NCI-H774 (cell line): Measurements from ENCODE around the gene KMT2C.

ENCODE experiments used
- DNase-seq: peaks from one replicate; lab custom pipeline; 2025; lab: John Stamatoyannopoulos, UW

KMT2C gene

DNA sequence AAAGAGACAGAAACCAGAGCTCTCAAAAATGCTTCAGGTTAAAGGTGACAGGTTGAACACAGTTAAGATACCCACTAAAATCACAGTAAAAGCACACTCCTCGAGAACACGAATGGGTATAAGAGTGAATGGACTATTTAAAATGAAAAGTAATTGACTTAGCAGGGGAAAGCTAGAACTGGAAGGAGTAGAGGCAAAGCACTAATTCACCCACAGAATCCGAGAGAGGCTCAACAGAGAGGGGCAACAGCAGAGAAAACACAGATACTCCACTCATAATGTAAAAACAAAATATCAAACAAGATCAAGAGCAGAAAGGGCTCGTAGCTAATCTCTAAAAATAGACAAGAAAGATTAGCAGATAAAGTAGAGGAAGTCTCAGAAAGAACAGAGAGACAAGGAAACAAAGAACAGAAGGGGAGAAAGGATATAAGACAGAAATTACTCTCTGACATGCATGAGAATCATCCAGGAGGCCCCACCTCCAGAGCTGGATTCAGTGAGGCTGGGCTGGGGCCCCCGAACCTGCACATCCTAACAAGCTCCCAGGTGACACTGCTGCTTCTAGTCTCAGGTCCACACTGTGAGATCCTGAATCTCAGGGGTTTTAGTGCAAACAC is 292.7 kb downstream of the KMT2C start:
- DNase-seq, result no peak

DNA sequence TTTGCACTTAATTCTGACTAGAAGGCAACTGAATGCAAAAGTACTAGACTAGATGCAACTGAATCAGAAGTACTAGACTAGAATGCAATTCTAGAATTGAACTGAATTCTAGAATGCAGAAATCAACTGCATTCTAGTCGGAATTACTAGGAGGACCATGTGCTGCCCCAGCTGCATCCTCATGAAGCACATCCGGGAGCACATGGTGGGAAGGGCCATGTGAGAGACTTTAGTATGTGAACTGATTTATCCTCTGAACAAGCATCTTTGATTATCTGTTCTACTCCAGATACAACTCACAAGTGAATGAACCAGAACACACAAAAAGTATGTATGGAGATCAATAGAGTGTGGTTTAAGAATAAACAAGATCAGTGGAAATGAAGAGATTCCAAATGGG is 295.2 kb downstream of the KMT2C start:
- no peak for DNase-seq

DNA sequence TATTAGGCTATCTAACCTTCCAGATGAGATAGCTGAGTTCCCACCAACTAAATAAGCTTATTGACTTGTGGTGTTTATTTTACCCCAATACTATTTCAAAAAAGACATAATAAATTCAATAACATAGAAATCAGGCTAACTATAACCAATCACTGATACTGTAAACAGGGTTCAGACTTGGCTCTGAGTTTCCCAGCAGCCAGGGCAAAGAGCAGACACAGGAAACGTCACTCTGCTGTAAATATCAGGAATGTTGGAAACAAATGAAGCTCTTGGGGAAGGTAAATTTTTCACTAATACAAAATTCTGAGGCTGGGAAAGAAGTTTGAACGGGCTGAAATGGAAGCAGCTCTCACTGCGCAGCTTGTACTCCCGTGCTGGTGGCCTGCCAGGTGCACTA is 295.7 kb downstream of the KMT2C start:
- no peak for DNase-seq

DNA sequence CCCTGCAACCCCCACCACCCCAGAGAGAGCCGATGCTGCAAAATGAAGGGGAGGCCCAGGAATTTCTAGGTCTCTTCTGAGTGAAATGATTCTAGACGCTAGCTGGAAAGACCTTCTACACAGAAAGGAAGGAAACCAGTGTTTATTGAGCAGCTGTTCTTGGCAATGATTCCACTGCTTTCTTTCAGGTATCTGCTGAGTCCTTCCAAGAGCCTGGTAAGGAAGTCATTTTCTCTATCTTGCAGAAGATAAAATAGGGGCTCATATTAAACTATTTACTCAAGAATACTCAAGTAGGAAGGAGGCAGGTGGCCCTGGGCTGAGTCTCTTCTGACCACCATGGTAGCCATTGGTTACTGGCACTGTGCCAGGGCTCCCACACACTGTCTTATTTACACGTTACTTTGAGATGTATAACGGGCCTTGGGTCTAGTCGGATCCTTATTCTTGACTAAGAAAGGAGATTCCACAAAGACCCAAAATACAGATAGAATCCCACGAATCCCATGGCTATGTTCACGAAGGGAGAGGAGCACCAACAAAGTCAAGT is 298.3 kb downstream of the KMT2C start:
- no peak for DNase-seq

DNA sequence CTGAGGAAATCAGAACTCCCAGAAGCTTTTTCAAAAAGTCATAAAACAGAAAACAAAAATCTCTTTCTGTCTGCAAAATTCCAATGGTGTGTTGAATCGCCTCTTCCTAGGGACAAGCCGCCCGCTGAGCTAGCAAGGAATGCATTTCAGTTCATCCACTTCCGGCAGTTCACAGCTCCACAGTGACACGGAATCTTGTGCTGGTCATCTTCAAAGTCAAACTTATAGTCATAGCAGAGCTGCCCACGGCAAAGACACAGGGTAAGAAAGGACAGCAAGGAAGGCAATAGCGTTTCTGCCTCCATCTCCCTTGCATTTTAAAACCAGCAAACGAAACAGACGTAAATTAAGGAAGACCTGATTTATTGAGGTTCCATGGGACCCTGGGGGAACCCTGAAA is 299.1 kb downstream of the KMT2C start:
- DNase-seq, result no peak

DNA sequence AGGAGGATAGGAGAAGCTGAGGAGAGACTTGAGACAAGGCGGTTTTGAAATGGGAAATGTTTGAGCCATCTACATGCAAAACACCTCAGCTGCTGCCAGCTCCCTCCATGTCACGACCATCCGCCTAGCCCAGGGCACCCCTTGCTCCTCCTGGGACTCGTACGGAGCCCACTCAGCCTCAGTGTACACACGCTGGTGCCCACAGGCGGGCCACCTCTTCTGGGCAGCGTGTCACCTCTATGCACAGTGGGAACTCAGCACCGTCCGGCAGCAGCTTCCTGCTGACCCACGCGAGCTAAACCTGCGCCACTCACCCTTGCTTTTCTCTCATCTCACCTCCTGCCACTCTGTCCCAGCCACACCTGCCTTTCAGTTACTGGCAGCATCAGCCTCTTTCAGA is 302.0 kb downstream of the KMT2C start:
- no peak for DNase-seq

DNA sequence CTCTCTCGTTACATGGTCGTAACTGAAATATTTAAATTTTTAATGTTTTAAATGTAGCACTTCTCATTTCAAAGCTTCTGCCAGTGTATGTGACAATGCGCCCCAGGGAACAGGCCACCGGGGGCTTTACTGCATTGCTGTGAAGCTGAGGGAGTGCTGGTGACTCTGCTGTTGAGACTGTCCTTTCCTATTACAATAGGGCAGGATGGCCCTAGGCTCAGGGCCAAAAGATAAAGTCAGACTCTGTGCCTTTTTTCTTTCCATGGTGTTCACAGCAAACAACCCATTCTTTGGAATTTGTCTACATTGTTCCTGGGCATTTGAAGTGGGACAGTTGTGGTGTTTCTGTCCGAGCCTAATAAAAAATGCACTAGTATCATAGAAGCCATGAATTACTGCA is 303.0 kb downstream of the KMT2C start:
- DNase-seq, result no peak

DNA sequence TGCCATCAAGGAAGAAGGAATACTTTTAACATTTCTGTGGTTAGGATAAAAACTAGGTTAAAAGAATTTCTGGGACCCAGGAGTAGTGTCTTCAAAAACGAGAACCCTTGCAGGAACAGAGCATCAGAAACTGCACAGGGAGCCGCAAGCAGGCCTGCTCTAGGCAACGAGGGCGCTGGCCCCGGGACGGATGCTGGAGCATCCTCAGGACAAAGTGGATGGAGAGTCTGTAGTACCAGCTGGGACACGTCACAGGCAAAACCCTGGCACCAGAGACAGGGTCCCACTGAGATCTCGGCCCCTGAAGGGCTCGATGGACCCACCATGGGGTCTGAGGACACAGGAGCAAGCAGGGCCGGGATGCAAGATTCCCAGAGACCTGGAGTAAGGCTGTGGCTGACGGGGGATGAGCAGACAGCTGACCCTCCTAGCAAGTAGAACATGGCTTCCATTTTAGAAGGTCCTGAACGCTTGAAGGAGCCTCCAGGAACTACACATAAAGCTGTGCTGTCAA is 303.8 kb downstream of the KMT2C start:
- no peak for DNase-seq

DNA sequence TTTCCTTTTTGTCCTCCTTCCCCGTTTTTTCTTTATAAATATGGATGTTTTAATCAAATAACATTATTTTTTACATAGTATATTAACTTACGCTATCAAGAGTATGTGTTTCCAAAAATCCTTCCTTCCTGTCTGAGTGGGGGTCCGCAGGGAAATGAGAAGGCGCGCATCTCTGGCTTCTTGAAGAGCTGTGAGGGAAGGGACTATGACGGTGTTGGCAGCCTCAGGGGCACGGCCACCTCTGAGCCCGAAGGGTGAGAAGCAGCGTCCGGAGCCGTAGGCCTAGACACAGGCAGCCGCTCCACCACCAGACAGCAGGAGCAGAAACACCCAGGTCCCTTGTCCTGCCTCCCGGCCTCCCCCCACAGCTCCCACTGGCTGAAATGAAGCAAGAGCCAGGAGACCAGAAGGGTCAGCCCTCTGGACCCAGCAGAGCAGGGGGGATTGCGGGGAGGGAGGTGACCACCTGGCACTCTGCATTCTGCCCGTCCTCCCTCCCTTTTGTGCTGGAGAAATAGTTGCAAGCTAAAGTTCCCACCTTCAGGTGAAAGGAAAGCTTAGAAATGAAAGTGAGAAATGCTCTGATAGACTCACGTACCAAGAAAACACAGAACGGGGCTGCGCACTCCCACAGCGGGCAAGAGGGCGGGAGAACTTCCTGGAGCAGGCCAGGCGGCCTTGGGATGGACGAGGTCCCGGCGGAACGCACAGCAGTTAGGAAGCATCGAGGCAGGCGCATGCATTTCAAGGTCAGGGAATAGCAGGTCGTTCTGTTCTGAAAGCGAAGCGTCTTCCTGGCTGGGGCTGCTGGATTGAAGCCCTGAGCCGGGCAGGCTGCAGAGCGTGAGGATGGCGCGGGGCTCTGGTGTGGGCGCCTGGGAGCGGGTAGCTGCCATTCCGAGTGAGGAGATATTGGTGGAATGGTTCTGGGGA is 304.9 kb downstream of the KMT2C start:
- no peak for DNase-seq

DNA sequence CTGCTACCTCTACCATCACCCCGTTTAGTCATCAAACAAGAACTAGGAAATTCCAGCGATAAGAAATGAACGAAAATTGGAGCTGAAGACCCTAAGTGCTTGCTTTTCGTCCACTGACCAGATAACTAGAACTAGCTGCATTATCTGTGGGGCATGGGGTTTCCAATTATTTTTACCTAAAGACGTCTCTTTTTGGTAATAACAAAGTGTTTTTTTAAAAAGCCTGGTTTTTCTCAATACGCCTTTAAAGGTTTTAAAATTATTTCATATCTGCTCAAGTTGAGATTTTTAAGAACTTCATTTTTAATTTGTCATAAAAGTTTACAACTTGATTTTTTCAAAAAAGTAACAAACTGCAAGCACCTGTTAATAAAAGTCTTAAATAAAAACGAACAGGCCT is 306.1 kb downstream of the KMT2C start:
- no peak for DNase-seq

DNA sequence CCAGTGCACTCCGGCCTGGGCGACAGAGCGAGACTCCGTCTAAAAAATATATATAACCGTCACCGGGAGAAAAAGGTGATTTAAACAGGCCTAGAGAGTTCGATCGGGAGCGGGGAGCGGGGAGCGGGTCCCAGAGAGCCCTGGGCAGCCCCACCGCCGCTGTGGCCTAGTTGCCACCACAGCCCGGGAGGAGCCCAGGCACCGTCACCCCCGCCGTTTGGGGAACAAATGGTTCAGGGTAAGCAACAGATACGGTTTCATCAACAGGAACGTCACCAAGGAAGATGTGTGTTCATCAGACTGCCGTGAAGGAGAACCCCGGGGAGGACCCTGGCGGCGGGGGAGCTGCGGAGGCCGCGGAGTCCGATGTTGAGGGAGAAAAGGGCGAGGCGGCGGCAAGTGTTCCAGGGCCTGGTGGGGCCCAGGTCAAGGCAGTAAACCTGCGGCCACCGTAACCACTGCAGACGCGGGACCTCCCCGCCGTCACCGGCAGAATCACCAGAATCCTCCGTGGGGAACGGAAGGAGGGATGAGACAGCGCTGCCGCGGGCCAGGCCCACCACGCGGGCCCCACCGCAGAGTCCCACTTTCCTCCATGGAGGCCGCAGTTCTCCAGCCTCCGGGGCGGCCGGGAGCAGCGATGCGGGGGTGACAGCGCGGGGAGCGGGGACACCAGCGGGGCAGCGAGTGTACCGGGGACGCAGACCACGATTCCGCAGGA is 306.9 kb downstream of the KMT2C start:
- DNase-seq, result no peak

DNA sequence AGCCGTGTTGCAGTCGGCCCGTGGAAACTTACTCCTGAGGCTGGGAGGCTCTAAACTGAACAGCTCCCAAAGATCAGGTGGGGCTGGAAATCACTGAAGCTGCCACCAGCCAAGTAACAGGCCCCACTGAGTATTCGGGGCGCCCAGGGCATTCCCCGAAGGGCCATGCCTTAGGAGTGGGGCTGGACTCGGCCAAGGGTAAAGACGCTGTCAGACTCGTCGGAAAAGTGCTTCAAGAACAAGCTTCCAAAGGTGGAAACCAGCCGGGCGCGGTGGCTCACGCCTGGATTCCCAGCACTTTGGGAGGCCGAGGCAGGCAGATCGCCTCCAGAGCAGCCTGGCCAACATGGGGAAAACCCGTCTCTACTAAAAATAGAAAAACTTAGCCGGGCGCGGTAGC is 307.6 kb downstream of the KMT2C start:
- no peak for DNase-seq

DNA sequence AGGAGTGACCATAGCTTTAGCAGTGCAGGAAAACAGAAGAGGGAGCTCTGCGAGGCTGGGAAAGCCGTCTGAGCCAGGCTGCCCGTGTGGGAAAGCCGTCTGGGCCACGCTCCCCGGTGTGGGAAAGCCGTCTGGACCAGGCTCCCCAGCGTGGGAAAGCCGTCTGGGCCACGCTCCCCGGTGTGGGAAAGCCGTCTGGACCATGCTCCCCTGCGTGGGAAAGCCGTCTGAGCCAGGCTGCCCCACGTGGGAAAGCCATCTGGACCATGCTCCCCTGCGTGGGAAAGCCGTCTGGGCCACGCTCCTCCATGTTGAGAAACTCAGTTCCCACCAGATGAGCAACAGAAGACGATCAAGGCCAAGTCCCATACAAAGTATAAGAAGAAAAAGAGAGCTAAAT is 308.6 kb downstream of the KMT2C start:
- no peak for DNase-seq

DNA sequence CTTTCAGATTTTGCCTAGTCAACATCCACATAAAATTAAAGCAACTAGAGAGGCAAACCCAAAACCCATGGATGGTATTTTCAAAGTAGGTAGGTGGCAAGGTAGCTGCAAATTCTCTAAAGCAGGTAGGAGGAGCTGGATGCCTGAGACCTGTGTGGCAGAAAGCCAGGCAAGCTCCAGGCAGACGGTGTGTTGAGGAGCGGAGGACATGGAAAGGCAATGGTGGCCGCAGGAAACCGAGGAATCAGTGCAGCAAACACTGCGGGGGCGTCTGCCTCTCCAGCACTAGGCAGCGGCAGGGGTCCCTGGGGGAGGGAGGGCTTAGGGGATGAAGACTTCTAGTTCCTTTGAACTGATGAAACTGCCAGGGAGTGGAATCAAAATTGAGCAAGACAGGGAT is 309.1 kb downstream of the KMT2C start:
- no peak for DNase-seq

DNA sequence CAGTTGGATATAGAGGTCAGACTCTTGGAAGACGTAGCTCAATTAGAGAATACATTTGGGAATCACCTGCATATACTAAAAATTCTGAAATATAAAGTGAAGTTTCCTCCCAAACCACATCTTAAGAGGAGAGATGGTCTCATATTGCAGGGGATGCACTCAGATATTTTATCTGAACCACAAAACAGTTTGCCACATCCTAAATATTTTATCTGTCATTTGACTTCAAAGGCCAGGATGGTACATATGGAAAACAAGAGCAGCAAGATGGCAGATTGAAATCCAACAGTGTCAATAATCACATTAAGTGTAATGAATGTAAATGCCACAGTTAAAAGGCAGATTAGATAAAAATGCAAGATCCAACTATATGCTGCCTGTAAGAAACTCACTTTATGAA is 313.3 kb downstream of the KMT2C start:
- DNase-seq, result no peak

DNA sequence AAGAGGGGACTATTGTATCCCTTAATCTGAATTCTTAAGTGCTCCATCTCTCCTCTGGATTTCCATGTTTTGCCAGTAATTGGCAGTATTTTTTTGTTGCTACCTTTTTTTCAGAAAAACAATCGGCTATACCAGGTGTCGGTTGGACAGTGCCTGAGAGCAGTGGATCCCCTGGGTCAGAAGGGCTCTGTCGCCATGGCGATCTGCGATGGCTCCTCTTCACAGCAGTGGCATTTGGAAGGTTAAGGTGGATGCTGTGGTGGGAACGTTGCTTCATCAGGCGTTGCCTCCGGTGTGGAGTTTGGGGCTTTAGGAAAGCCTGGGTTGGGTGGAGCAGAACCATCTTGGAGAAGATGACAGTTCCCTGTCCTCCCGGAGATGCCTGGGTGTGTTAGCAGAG is 314.4 kb downstream of the KMT2C start:
- DNase-seq, result no peak

DNA sequence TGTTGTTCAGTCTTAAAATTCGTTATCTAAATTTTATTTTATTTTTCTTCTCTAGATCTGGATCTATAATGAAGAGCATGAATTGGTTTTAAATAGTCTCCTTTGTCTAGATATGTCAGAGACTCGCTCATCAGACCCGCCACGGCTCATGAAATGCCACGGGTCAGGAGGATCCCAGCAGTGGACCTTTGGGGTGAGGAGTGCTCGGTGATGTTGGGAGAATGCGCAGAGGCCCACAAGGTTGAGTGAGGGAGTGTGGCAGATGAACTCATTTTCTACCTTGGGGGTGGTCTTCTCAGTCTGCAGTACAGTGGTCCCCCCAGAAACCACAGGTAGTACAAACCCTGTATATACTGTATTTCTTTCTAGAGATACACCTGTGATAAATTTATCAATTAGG is 315.0 kb downstream of the KMT2C start:
- DNase-seq, result no peak

DNA sequence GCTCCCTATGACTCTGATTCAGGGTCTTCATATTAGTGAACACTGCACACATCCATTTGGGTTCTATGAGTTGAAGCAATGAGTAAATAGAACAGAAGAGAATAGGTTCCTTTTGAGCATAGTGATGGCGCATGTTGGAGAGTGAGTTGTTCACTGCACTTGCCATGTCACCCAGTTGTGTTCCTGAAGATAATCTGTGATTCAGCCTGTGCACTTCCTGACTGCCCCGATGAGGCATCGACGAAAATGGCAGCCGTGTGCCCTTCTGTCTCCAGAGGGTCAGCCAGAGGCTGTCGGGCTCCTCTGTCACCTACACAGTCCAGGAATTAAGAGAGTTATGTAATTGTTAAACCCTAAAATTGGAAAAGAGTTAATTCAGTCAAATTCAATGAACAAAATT is 315.6 kb downstream of the KMT2C start:
- no peak for DNase-seq

DNA sequence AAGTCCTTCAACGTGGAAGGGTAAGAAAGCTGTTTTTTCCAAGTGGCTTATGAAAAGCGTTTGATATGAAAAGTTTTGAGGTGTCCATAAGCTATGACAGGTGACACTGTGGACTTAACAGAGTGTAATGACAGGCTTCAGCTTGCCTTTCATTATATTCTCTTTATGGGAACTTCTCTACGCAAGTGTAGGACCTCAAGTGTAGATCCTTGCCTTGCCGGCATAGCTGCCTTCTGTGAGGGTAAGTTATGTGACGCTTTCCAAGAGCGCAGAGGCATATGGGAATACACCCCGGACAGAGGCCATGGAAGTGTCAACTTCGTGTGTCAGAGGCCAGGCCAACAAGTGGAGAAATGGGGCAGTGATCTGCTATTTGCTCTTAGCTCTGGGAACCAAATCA is 318.4 kb downstream of the KMT2C start:
- no peak for DNase-seq

DNA sequence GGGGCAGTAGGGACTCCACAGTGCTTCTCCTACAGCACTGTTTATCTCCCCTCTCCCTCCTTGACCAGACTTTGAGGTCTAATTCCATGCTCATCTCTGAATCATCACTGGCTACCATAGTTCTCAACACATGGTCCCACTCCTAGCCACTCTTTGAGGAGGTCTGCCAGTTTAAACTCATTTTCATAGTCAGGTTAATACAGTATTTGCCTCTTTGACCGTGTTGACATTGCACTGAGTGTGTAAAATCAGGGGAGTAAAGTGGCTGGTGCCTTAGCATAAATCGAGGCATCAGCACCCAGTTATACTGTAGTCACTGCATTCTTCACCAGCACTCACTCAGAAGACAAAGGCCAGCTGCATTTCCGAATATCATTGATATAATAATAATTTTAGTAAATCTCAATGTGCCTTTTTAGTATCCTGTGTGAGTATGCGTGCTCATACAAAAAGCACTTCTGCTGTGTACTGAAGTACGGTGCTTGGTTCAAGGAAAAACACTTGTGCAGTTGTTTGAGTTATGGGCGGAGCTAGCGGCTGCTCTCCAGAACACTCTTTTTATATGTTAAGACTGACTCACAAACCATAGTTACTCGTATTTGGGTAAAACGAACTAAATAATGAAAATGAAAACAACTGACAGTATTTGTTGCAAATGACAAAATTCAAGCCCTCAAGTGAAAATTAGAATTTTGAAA is 320.6 kb downstream of the KMT2C start:
- DNase-seq, result no peak

DNA sequence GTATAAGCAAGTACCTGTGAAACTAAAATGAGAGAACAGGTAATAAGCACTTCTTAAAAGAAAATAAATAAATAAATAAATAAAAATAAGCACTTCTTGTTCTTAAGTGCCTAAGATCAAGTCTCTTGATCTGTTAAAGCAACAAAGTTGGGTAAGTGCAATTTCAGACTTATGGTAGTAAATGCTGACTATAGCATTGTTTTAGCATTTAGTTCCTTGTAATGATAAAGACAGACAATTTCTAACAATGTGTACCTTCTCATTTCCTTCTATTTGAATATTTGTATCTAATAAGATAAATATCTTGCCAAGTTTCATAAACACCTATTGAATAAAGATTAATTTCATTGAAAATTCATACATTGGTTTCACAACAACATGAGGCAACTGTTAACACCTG is 323.0 kb downstream of the KMT2C start:
- DNase-seq, result no peak

DNA sequence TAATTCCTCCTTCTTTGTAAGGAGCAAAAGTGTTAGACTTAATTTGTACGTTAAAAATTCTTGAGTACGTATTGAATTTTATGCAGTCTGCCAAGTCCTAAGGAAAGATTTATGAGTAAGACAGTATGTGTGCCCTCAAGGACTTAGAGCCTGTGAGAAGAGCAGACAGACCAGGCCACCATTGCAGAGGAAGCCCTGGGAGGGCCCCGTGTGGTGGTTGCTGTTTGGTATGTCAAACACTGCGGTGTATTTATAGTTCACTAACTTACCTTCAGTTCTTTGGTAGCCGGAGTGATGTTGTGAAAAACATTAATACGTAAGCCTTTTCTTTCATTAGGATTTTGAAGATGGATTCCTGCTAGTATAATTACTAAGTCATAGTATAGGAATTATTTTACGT is 327.4 kb downstream of the KMT2C start:
- no peak for DNase-seq
